Measurements from ENCODE around the gene EFCAB8.

The EFCAB8 gene

GRCh38 chr20:32845786-32846185 lies 12.9 kb upstream of the EFCAB8 start:
- POLR2A ChIA-PET, result no interaction called here
- CTCF ChIA-PET, result interaction anchor here (1.2 kb wide), 1 partner anchor 19 kb away, joined by 4 read pairs; no protein-coding TSS in a partner anchor
- DNase-seq (ENCODE audit: low read depth, low spot score), result no peak
- H3K4me3 ChIP-seq (ENCODE audit: low read depth, low read length), result no peak overlapping the region
- TF ChIP-seq CTCF (IDR thresholded peaks at IDR 0.05; ENCODE audit: insufficient read depth, low read length, missing control alignments), result no peak

- ChIA-PET POLR2A (interaction anchor here (0.6 kb wide), 1 partner anchor 27 kb away, joined by 4 read pairs; the partner anchor contains the start of gene MAPRE1), CTCF (interaction anchor here (1.4 kb wide), 1 partner anchor 25 kb away, joined by 4 read pairs; no protein-coding TSS in a partner anchor)
- DNase-seq (ENCODE audit: low read depth, low spot score), result no peak
- TF ChIP-seq CTCF (IDR thresholded peaks at IDR 0.05; ENCODE audit: insufficient read depth, low read length, missing control alignments), result no peak
- H3K4me3 ChIP-seq (ENCODE audit: low read depth, low read length), result no peak overlapping the region
Observed at GRCh38 chr20:32846852-32847251, 11.9 kb upstream of the EFCAB8 start.

GRCh38 chr20:32847964-32848363 lies 10.8 kb upstream of the EFCAB8 start:
- CTCF ChIA-PET, result interaction anchor here (1.4 kb wide), 1 partner anchor 26 kb away, joined by 4 read pairs; no protein-coding TSS in a partner anchor

GRCh38 chr20:32848846-32849245 lies 9.9 kb upstream of the EFCAB8 start:
- H3K4me3 ChIP-seq (ENCODE audit: low read depth, low read length), result no peak overlapping the region
- DNase-seq (ENCODE audit: low read depth, low spot score), result no peak
- ChIA-PET CTCF (interaction anchor here (1.2 kb wide), 1 partner anchor 11 kb away, joined by 3 read pairs; no protein-coding TSS in a partner anchor), POLR2A (interaction anchor here (0.6 kb wide), 1 partner anchor 119 kb away, joined by 3 read pairs; no protein-coding TSS in a partner anchor)
- no peak for TF ChIP-seq CTCF (IDR thresholded peaks at IDR 0.05; ENCODE audit: insufficient read depth, low read length, missing control alignments)

More at GRCh38 chr20:32847964-32848363, 10.8 kb upstream of the EFCAB8 start:
- TF ChIP-seq CTCF (IDR thresholded peaks at IDR 0.05; ENCODE audit: insufficient read depth, low read length, missing control alignments), result no peak
- no peak for DNase-seq (ENCODE audit: low read depth, low spot score)
- no peak overlapping the region for H3K4me3 ChIP-seq (ENCODE audit: low read depth, low read length)
- POLR2A ChIA-PET, result no interaction called here

- CTCF ChIA-PET, result interaction anchor here (1.2 kb wide), 1 partner anchor 12 kb away, joined by 3 read pairs; no protein-coding TSS in a partner anchor
- no peak for TF ChIP-seq CTCF (IDR thresholded peaks at IDR 0.05; ENCODE audit: insufficient read depth, low read length, missing control alignments)
- POLR2A ChIA-PET, result no interaction called here
Observed at GRCh38 chr20:32849577-32849976, 9.1 kb upstream of the EFCAB8 start.

GRCh38 chr20:32855387-32855786 lies 3.3 kb upstream of the EFCAB8 start:
- ChIA-PET POLR2A (interaction anchor here (0.6 kb wide), 1 partner anchor 29 kb away, joined by 3 read pairs; no protein-coding TSS in a partner anchor), CTCF (interaction anchor here (0.9 kb wide), 1 partner anchor 47 kb away, joined by 3 read pairs; no protein-coding TSS in a partner anchor)
- no peak for TF ChIP-seq CTCF (IDR thresholded peaks at IDR 0.05; ENCODE audit: insufficient read depth, low read length, missing control alignments)
- H3K4me3 ChIP-seq (ENCODE audit: low read depth, low read length), result no peak overlapping the region
- no peak for DNase-seq (ENCODE audit: low read depth, low spot score)

More at GRCh38 chr20:32849577-32849976, 9.1 kb upstream of the EFCAB8 start:
- DNase-seq (ENCODE audit: low read depth, low spot score), result no peak
- no peak overlapping the region for H3K4me3 ChIP-seq (ENCODE audit: low read depth, low read length)
